Effector CD8-positive, alpha-beta T cell (primary cell): ENCODE results near the gene ST6GALNAC1.

Experiments used
- DNase-seq: peaks from one replicate; lab custom pipeline; 2025; lab: John Stamatoyannopoulos, UW

The ST6GALNAC1 gene

GRCh38 chr17:76676629-76677028 lies 33.1 kb upstream of the ST6GALNAC1 start:
- no peak for DNase-seq

- DNase-seq, result no peak
These were observed 32.1 kb upstream of the ST6GALNAC1 start for GRCh38 chr17:76675648-76676047.

- no peak for DNase-seq
These were observed 31.0 kb upstream of the ST6GALNAC1 start for GRCh38 chr17:76674600-76674999.

GRCh38 chr17:76673729-76674128 lies 30.2 kb upstream of the ST6GALNAC1 start:
- DNase-seq, result no peak

- no peak for DNase-seq
These were observed 29.3 kb upstream of the ST6GALNAC1 start for GRCh38 chr17:76672892-76673291.

DNA sequence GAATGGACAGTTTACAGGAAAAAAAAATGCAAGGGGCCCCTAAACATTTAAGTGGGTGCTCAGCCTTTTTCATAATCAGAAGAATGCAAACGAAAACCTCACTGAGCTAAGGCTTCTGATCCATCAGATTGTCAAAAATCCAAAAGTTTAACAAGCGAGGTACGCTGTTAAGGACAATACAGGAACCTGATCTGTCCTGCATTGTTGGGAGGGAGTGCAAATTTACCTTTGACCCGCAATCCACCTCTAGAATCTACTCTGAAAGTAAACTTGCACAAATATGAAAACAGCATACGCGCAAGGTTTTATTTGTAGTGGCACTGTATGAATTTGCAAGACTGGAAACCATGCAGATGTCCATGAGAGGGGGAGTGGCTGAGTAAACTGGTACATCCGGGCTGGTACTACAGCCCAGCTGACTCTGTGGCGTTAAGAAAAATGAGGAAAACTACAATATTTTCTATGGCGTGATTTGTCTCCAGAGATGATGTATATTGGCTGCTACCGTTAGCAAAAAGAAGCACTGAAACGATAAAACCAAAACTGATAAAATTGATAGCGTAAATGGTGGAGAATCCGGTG lies 28.8 kb upstream of the ST6GALNAC1 start:
- no peak for DNase-seq

GRCh38 chr17:76671912-76672262 lies 28.3 kb upstream of the ST6GALNAC1 start:
- DNase-seq, result no peak

GRCh38 chr17:76671123-76671911 lies 27.8 kb upstream of the ST6GALNAC1 start:
- DNase-seq, result peak; percentile 98

GRCh38 chr17:76670718-76671122 lies 27.2 kb upstream of the ST6GALNAC1 start:
- DNase-seq, result no peak

DNA sequence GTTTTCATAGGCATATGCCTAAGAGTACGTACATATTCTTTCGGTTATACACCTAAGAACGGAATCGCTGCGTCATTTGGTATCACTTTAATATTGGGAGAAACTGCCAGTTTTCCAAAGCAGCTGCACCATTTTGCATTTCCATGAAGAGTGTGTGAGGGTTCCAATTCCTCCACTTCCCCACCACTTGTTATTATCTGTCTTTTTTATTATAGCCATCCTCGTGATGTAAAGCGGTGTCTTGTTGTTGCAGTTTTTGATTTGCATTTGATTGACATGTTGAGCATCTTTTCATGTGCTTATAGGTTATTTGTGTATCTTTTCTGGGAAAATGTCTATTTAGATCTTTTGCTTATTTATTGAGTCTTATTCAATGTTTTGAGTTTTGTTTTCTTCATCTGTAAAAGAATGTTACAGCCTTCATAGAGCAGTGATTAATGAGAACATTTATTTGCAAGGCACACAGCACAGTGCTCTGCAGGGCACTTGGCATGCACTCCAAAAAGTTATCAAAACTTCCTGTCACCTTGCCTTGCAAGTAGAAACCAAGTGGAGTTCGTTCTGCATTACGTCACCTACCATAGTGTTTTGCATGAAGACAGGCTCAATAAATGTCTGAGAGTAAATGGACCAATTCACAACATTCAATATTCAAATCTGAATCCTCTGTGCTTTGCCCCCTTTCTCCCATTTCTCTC lies 26.6 kb upstream of the ST6GALNAC1 start:
- DNase-seq, result no peak

GRCh38 chr17:76667786-76668453 lies 24.4 kb upstream of the ST6GALNAC1 start:
- DNase-seq, result no peak

GRCh38 chr17:76667491-76667755 lies 23.9 kb upstream of the ST6GALNAC1 start:
- DNase-seq, result no peak

DNA sequence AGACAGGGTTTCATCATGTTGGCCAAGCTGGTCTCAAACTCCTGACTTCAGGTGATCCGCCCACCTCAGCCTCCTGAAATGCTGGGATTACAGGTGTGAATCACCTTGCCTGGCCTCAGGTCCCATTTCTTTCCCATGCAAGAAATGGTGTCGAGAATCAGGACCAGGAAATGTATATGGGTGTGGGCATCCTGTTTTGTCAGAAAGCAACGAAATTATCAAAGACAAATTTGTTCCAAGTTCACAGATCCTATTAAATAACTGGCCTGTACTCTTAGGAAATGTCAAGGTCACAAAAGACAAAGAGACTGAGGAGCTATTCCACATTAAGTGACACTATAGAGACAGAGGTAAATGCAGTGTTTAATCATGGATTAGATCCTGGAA lies 17.1 kb upstream of the ST6GALNAC1 start:
- DNase-seq, result no peak

DNA sequence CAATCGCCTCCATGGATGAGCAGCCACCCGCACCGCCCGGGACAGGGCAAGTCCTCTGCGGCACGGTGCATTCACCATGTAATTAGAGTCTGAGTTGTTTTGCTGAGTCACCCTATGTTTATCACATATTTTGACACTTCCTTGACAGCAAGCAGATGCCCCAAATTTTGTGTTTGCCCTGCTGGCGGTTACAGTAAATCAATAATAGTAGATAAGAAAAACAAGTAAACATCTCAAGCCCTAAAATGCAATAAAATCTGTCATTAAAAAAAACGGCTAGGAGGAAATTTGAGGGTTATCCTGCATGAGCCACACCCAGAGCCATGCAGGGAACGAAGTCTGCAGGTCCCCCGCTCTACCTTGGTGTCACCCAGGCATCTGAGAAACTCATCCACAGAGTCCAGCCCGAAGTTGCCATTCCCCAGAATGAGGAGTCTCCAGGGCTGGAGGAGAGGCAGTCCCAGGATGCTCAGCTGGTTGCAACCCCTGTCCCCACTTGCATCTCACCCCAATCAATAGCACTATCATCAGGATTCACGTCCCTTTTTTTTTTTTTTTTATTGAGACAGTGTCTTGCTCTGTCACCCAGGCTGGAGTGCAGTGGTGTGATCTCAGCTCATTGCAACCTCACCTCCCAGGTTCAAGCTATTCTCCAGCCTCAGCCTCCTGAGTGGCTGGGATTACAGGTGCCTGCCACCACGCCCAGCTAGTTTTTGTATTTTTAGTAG lies 16.5 kb upstream of the ST6GALNAC1 start:
- DNase-seq, result no peak

GRCh38 chr17:76658242-76658662 lies 14.7 kb upstream of the ST6GALNAC1 start:
- DNase-seq, result no peak

- no peak for DNase-seq
These were observed 14.1 kb upstream of the ST6GALNAC1 start for GRCh38 chr17:76657505-76658241.

GRCh38 chr17:76654408-76654807 lies 10.9 kb upstream of the ST6GALNAC1 start:
- no peak for DNase-seq

DNA sequence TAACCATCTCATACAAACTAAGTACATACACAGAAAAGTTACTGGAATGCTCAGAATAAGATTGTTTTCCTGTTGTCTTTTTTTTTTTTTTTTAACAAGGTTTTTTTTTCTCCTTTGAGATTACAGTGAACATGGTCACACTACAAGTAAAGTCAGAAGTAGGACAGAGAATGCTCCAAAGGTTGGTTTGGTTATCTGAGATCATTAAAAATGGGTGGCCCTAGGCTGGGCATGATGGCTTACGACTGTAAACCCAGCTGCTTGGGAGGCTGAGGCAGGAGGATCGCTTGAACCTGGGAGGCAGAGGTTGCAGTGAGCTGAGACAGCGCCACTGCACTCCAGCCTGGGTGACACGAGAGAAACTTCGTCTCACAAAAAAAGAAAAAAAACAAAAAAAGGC lies 6.9 kb upstream of the ST6GALNAC1 start:
- DNase-seq, result no peak

- DNase-seq, result no peak
These were observed 3.2 kb upstream of the ST6GALNAC1 start for GRCh38 chr17:76646712-76647111.

- DNase-seq, result no peak
These were observed 1.9 kb upstream of the ST6GALNAC1 start for GRCh38 chr17:76645481-76645880.

DNA sequence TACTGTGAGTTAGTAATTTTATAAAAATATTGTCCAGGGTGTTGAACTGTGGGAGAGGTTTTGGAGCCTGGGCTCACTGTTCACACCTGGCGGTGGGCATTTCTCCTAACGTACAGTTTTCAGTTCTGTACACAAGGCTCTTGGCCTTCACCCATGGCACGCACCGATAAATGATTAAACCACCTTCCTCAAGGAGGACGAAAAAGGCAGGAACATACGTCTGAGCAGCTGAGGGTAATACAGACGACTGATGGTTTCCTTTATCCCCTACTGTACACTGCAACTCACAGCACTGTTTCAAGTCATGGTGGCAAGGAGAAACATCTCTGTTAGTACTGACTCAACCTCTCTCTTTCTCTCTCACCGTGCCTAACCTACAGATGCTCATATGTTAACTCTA lies 1.4 kb upstream of the ST6GALNAC1 start:
- no peak for DNase-seq

DNA sequence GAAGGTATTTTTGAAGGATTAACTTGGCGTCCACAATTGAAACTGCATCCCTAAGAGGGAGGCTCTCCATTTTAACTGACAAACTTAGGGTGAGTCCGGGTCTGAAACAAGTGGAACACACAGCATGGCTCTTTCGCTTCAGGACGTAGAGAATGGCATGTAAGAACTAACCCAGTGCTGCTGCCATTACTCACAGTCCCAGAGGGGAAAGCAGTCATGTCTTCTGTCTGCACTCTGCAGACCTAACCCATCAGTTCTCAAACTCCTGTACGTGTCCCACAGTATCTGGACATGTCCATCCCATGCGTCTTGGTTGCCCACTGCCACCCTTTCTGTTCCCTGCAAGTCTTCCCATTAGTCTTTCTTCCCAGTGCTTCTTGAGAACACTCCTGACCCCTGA lies 563 bp downstream of the ST6GALNAC1 start:
- DNase-seq, result no peak
